ENCODE measurements around the gene TIMM17A. TPM values are rescaled to one million over a fixed set of nuclear protein-coding genes. Genes with fewer than 3 reads are reported as not detected.
"Not testable (repeated sequence)": the region's sequence is repeated elsewhere in the genome, so short reads cannot be mapped to it uniquely, and the experiment has no call there.

The TIMM17A gene
- total RNA-seq, 1 donor from 2014 or later = 50.5 TPM

GRCh38 chr1:201954263-201955008, 867 bp upstream of the TIMM17A start:
- Mint-ChIP-seq H3K4me1 (peaks cover 15% of the 10 kb centered on the region), H3K27me3 (ENCODE audit: insufficient read depth, low read depth) (peaks cover 6% of the 10 kb centered on the region), H3K27ac (peak overlapping the region; percentile 98), H3K9me3 (no peaks in the 10 kb centered on the region), H3K36me3 (peaks cover 13% of the 10 kb centered on the region), H3K4me3 (peak overlapping the region; percentile 98)
- H3K4me1 ChIP-seq = peaks cover 11% of the 10 kb centered on the region
- H3K27ac ChIP-seq = no peak overlapping the region
- H3K9ac ChIP-seq = peak overlapping the region; percentile 28
- no peaks in the 10 kb centered on the region for H3K36me3 ChIP-seq
- no peaks in the 10 kb centered on the region for H3K27me3 ChIP-seq
- H3F3A ChIP-seq (ENCODE audit: low read depth) = peaks cover 6% of the 10 kb centered on the region
- H4K20me1 ChIP-seq (ENCODE audit: low read depth) = peaks cover 6% of the 10 kb centered on the region
- H2AFZ ChIP-seq (replicated peaks) = peak overlapping the region; percentile 71
- no peaks in the 10 kb centered on the region for H3K9me3 ChIP-seq (ENCODE audit: low read depth)
- TF ChIP-seq CTCF (IDR thresholded peaks at IDR 0.05) (no peak), EZH2phosphoT487 (IDR thresholded peaks at IDR 0.05) (no peak), EZH2 (IDR thresholded peaks at IDR 0.05) (no peak)
- H3K4me3 ChIP-seq = peak overlapping the region; percentile 85
- DNase-seq (ENCODE audit: low spot score) = no peak
- peaks cover 46% of the 10 kb centered on the region for H3K79me2 ChIP-seq (ENCODE audit: low read depth)
- peak overlapping the region; percentile 92 for H3K4me2 ChIP-seq

GRCh38 chr1:201955729-201956143, 433 bp downstream of the TIMM17A start:
- no peaks in the 10 kb centered on the region for H3K9me3 Mint-ChIP-seq
- H2AFZ ChIP-seq (replicated peaks) = peak overlapping the region; percentile 87
- TF ChIP-seq EZH2phosphoT487 (IDR thresholded peaks at IDR 0.05) (no peak), EZH2 (IDR thresholded peaks at IDR 0.05) (no peak), CTCF (IDR thresholded peaks at IDR 0.05) (no peak)
- H3K4me1 ChIP-seq = peaks cover 6% of the 10 kb centered on the region
- DNase-seq (ENCODE audit: low spot score) = no peak
- no peak overlapping the region for H3K27ac ChIP-seq
- peaks cover 15% of the 10 kb centered on the region for H3K4me1 Mint-ChIP-seq
- H3K27ac Mint-ChIP-seq = peak overlapping the region; percentile 98
- H3K4me3 ChIP-seq = peak overlapping the region; percentile 85
- H3K4me3 Mint-ChIP-seq = peak overlapping the region; percentile 98
- H3K9ac ChIP-seq = peak overlapping the region; percentile 89
- H3K36me3 ChIP-seq = no peaks in the 10 kb centered on the region
- no peaks in the 10 kb centered on the region for H3K9me3 ChIP-seq (ENCODE audit: low read depth)
- H3K4me2 ChIP-seq = peak overlapping the region; percentile 92
- peaks cover 4% of the 10 kb centered on the region for H3K27me3 Mint-ChIP-seq (ENCODE audit: insufficient read depth, low read depth)
- H3K79me2 ChIP-seq (ENCODE audit: low read depth) = peaks cover 46% of the 10 kb centered on the region
- H3K36me3 Mint-ChIP-seq = peaks cover 13% of the 10 kb centered on the region
- no peaks in the 10 kb centered on the region for H3K27me3 ChIP-seq
- no peaks in the 10 kb centered on the region for H3F3A ChIP-seq (ENCODE audit: low read depth)
- H4K20me1 ChIP-seq (ENCODE audit: low read depth) = peaks cover 6% of the 10 kb centered on the region

- Histone ChIP-seq H3K9ac (no peak overlapping the region), H3K27me3 (no peaks in the 10 kb centered on the region), H3K79me2 (ENCODE audit: low read depth) (peaks cover 53% of the 10 kb centered on the region), H3K4me3 (no peak overlapping the region), H3K27ac (no peak overlapping the region), H4K20me1 (ENCODE audit: low read depth) (peaks cover 9% of the 10 kb centered on the region), H2AFZ (replicated peaks) (no peak overlapping the region), H3F3A (ENCODE audit: low read depth) (no peaks in the 10 kb centered on the region), H3K4me2 (no peak overlapping the region), H3K4me1 (peaks cover 6% of the 10 kb centered on the region), H3K9me3 (ENCODE audit: low read depth) (no peaks in the 10 kb centered on the region), H3K36me3 (no peaks in the 10 kb centered on the region)
- no peak for DNase-seq (ENCODE audit: low spot score)
- TF ChIP-seq CTCF (IDR thresholded peaks at IDR 0.05) (no peak), EZH2phosphoT487 (IDR thresholded peaks at IDR 0.05) (no peak), EZH2 (IDR thresholded peaks at IDR 0.05) (no peak)
- Mint-ChIP-seq H3K27me3 (ENCODE audit: insufficient read depth, low read depth) (peaks cover 4% of the 10 kb centered on the region), H3K27ac (no peak overlapping the region), H3K36me3 (peaks cover 16% of the 10 kb centered on the region), H3K9me3 (no peaks in the 10 kb centered on the region), H3K4me3 (no peak overlapping the region), H3K4me1 (peaks cover 15% of the 10 kb centered on the region)
Measured at GRCh38 chr1:201958348-201958747, 3.0 kb downstream of the TIMM17A start.

- not testable (repeated sequence) for H3K4me2 ChIP-seq; H4K20me1 ChIP-seq (ENCODE audit: low read depth); H3K4me3 ChIP-seq; H3K9me3 Mint-ChIP-seq; H3K27ac ChIP-seq; H2AFZ ChIP-seq (replicated peaks); H3K27me3 Mint-ChIP-seq (ENCODE audit: insufficient read depth, low read depth); H3K27me3 ChIP-seq; H3K4me3 Mint-ChIP-seq; H3K9me3 ChIP-seq (ENCODE audit: low read depth); H3F3A ChIP-seq (ENCODE audit: low read depth); H3K9ac ChIP-seq; H3K4me1 Mint-ChIP-seq; H3K4me1 ChIP-seq; DNase-seq (ENCODE audit: low spot score); H3K27ac Mint-ChIP-seq
- peaks cover 10% of the 10 kb centered on the region for H3K36me3 ChIP-seq
- peaks cover 20% of the 10 kb centered on the region for H3K36me3 Mint-ChIP-seq
- H3K79me2 ChIP-seq (ENCODE audit: low read depth) = peaks cover 22% of the 10 kb centered on the region
Measured at GRCh38 chr1:201962382-201962781, 7.1 kb downstream of the TIMM17A start.

All from neural progenitor cell (in vitro differentiated cells).